Renal cortical epithelial cell (primary cell): ENCODE measurements around the gene HARBI1. TPM values are rescaled to one million over a fixed set of nuclear protein-coding genes. Genes with fewer than 3 reads are reported as not detected.
"Not testable (repeated sequence)": the region's sequence is repeated elsewhere in the genome, so short reads cannot be mapped to it uniquely, and the experiment has no call there.

Experiments
- DNase-seq: peaks from one replicate; pipeline ENCODE4 v3.0.0-alpha.2; 2011; ENCODE audit warnings: low read depth
- total RNA-seq: library from RNA; depleted of rRNA; stranded (reverse); fragments of >200 nt; gene quantifications from 2 replicates; pipeline ENCODE4 v1.2.3, GENCODE V29; 2014

The HARBI1 gene
- total RNA-seq, 1 donor from 2014 or later, result 6.8 TPM

GRCh38 chr11:46597155-46597554 lies 19.9 kb downstream of the HARBI1 start:
- DNase-seq, result no peak

- DNase-seq, result no peak
Measured at GRCh38 chr11:46594785-46595184, 22.2 kb downstream of the HARBI1 start.

GRCh38 chr11:46594374-46594700 lies 22.7 kb downstream of the HARBI1 start:
- DNase-seq, result peak; percentile 31

- DNase-seq, result peak; percentile 89
Measured at GRCh38 chr11:46593550-46594373, 23.3 kb downstream of the HARBI1 start, which contains the start of gene AMBRA1. TSS of gene AMBRA1 (minus strand) at chr11:46594023. CDS start at chr11:46548380, 45,643 bp downstream.

- no peak for DNase-seq
Measured at GRCh38 chr11:46590740-46591605, 26.1 kb downstream of the HARBI1 start.

- DNase-seq, result no peak
Measured at GRCh38 chr11:46588915-46589314, 28.1 kb downstream of the HARBI1 start.

GRCh38 chr11:46588131-46588530 lies 28.9 kb downstream of the HARBI1 start:
- no peak for DNase-seq

- DNase-seq, result not testable (repeated sequence)
Measured at GRCh38 chr11:46583513-46583912, 33.5 kb downstream of the HARBI1 start.

GRCh38 chr11:46582588-46582987 lies 34.4 kb downstream of the HARBI1 start:
- no peak for DNase-seq

GRCh38 chr11:46577058-46577457 lies 40.0 kb downstream of the HARBI1 start:
- no peak for DNase-seq

GRCh38 chr11:46574656-46575055 lies 42.4 kb downstream of the HARBI1 start:
- no peak for DNase-seq

GRCh38 chr11:46570790-46571398 lies 46.1 kb downstream of the HARBI1 start:
- DNase-seq, result no peak

- no peak for DNase-seq
Measured at GRCh38 chr11:46565232-46565840, 51.7 kb downstream of the HARBI1 start.

- peak; percentile 64 for DNase-seq
Measured at GRCh38 chr11:46564459-46564858, 52.6 kb downstream of the HARBI1 start.

GRCh38 chr11:46562527-46562926 lies 54.5 kb downstream of the HARBI1 start:
- DNase-seq, result no peak

GRCh38 chr11:46560300-46560991 lies 56.6 kb downstream of the HARBI1 start:
- DNase-seq, result peak; percentile 48

GRCh38 chr11:46559815-46560214 lies 57.2 kb downstream of the HARBI1 start:
- no peak for DNase-seq

GRCh38 chr11:46557684-46558151 lies 59.3 kb downstream of the HARBI1 start:
- DNase-seq, result peak; percentile 59

- no peak for DNase-seq
Measured at GRCh38 chr11:46555267-46556054, 61.6 kb downstream of the HARBI1 start.
